ENCODE results near the gene HMGCL.
A peak's percentile ranks its signal among the peaks of the same experiment; 100 is the strongest.

The HMGCL gene

DNA sequence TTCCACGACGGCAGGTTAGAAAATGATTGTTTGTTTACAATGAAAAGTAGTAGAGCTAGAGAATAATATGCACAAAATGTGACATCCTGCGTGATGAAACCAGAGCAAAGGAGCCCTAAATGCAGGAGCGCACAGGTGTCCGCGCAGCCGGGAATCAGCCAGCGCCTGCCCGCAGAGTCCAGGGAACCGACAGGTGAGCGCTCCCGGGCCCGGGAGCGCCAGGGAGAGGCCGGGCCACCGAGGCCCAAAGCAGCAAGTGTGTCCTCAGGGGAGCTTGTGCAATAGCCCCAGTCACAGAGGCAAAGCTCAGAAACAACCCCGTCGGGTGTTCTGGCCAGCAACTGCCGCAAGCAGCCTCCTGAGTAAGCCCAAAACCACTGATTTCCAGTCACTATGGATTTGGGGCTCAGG is 23.9 kb downstream of the HMGCL start:
- TF ChIP-seq, protein P1, sequence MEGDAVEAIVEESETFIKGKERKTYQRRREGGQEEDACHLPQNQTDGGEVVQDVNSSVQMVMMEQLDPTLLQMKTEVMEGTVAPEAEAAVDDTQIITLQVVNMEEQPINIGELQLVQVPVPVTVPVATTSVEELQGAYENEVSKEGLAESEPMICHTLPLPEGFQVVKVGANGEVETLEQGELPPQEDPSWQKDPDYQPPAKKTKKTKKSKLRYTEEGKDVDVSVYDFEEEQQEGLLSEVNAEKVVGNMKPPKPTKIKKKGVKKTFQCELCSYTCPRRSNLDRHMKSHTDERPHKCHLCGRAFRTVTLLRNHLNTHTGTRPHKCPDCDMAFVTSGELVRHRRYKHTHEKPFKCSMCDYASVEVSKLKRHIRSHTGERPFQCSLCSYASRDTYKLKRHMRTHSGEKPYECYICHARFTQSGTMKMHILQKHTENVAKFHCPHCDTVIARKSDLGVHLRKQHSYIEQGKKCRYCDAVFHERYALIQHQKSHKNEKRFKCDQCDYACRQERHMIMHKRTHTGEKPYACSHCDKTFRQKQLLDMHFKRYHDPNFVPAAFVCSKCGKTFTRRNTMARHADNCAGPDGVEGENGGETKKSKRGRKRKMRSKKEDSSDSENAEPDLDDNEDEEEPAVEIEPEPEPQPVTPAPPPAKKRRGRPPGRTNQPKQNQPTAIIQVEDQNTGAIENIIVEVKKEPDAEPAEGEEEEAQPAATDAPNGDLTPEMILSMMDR (IDR thresholded peaks at IDR 0.05), result no peak
- TF ChIP-seq ZFX (IDR thresholded peaks at IDR 0.05; ENCODE audit: borderline replicate concordance), result no peak
- peak overlapping the region; percentile 89 for H3K27ac ChIP-seq

GRCh38 chr1:23800400-23801337 is 24.6 kb downstream of the HMGCL start, which contains the start of gene GALE:
Gene GALE, minus strand, starts transcription at chr1:23800754. Its CDS starts 1,747 bp downstream, at chr1:23799007.
- H3K27ac ChIP-seq, result peak within 1 kb of the TSS; percentile 89
- TF ChIP-seq ZFX (IDR thresholded peaks at IDR 0.05; ENCODE audit: borderline replicate concordance), result no peak
- TF ChIP-seq, protein P1 (IDR thresholded peaks at IDR 0.05), result no peak

- H3K27ac ChIP-seq, result peak overlapping the region; percentile 89
- TF ChIP-seq ZFX (IDR thresholded peaks at IDR 0.05; ENCODE audit: borderline replicate concordance), result no peak
- TF ChIP-seq, protein P1 (IDR thresholded peaks at IDR 0.05), result no peak
These were observed 25.4 kb downstream of the HMGCL start for GRCh38 chr1:23799570-23800399.

GRCh38 chr1:23799255-23799569 is 26.0 kb downstream of the HMGCL start:
- H3K27ac ChIP-seq, result peak overlapping the region; percentile 89
- TF ChIP-seq ZFX (IDR thresholded peaks at IDR 0.05; ENCODE audit: borderline replicate concordance), result no peak

DNA sequence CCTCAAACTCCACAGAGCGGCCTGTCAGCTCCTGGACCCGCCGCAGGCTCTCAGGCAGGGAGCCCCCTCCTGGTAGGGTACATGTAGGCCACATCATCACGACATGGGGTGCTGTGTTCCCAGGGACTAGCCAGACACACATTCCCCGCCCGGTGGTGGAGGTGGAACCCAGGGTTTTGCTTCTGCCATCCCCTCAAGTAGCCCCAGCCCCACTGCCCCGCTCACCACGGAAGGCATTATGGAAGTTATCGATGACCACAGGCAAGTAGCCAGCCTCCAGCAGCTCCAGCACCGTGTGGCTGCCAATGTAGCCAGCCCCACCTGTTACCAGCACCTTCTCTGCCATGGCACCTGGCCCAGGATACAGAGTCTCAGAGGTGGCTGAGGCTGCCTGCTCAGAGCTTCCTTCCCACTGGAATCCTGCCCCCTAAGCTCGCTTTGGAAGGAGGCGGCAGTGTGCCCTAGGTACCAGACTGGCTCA is 26.5 kb downstream of the HMGCL start:
- H3K27ac ChIP-seq, result peak overlapping the region; percentile 89
- TF ChIP-seq ZFX (IDR thresholded peaks at IDR 0.05; ENCODE audit: borderline replicate concordance), result no peak
- TF ChIP-seq, protein P1 (IDR thresholded peaks at IDR 0.05), result no peak

DNA sequence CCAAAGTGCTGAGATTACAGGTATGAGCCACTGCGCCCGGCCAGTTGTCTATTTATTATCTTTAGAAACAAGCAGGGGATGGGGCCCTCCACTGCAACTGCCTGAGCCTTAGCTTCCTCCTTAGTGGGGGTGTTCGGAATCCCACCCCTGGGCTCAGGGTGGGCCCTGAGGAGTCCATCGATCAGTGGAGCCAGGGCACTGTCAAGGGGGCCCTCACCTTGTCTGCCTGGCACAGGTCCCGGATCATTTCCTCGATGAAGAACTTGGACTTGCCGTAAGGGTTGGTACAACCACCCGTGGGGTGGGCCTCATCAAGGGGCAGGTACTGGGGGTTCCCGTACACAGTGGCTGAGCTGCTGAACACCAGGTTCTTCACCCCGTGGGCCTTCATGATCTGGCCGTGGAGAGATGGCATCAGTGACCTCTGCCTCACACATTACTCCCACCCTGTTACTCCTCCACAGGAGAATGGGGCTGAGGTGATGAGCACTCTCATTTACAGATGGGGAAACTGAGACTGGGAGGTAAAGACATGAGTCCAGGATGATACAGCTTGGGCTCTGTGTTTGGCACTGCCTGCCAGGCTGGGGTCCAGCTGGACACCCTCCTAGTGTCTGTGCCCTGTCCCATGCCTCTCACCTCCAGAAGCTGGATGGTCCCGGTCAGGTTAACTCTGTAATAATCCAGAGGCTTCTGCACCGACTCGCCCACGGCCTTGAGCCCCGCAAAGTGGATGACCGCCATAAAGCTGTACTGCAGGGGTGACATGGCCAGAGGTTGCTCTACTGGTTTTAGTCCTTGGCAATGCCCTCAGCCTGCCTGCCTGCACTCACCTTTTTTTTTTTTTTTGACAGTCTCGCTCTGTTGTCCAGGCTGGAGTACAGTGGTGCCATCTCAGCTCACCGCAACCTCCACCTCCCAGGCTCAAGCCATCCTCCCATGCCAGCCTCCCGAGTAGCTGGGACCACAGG is 27.5 kb downstream of the HMGCL start:
- H3K27ac ChIP-seq, result peak overlapping the region; percentile 89
- TF ChIP-seq, protein P1 (IDR thresholded peaks at IDR 0.05), result no peak
- TF ChIP-seq ZFX (IDR thresholded peaks at IDR 0.05; ENCODE audit: borderline replicate concordance), result no peak
